ENCODE results near the gene TASP1.

TASP1 gene

GRCh38 chr20:13344671-13345070 is 294.1 kb downstream of the TASP1 start:
- in situ Hi-C loops (cut with HindIII; ENCODE audit: low pct_ligation_motif_present, low pct_unique_long_range_greater_than_20kb, low sequenced_read_pairs): no loop called here

DNA sequence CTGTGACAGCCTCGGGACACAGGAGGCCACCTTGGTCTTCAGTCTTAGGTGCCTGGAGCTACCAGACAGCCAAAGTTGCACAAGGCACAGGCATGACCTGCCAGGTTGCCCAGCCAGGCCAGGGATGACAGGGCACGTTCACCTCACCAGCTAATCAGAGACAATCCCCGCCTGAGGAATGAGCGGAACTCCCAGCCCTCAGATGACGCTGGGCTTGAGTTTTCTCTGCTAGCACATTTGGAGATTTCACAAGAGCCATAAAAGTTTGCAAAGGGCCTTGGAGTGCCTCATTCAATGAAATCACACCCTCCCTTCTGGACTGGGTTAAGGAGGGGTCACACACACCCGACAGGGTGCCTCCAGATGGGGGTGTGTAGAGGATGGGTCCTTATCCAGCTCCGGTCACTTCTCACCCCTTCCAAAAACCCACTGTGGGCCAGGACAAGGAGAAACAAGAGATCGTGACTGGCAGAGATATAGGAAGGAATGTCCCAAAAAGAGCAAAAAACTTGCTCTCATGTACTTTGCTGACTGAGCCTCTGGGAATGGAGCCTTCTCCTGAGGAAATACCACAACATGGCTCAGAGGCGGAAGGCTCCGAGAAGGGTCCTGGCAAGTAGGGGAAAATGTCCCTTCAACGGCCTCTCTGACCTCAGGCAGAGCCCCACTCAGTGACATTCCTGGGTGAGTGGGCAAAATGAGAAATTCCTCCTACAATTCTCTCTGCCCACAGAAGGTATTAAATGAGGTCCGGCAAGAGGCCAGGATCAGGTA is 296.1 kb downstream of the TASP1 start:
- in situ Hi-C loops (cut with HindIII; ENCODE audit: low pct_ligation_motif_present, low pct_unique_long_range_greater_than_20kb, low sequenced_read_pairs): no loop called here
- DNase-seq: no peak

More at GRCh38 chr20:13344671-13345070, 294.1 kb downstream of the TASP1 start:
- no peak for DNase-seq

DNA sequence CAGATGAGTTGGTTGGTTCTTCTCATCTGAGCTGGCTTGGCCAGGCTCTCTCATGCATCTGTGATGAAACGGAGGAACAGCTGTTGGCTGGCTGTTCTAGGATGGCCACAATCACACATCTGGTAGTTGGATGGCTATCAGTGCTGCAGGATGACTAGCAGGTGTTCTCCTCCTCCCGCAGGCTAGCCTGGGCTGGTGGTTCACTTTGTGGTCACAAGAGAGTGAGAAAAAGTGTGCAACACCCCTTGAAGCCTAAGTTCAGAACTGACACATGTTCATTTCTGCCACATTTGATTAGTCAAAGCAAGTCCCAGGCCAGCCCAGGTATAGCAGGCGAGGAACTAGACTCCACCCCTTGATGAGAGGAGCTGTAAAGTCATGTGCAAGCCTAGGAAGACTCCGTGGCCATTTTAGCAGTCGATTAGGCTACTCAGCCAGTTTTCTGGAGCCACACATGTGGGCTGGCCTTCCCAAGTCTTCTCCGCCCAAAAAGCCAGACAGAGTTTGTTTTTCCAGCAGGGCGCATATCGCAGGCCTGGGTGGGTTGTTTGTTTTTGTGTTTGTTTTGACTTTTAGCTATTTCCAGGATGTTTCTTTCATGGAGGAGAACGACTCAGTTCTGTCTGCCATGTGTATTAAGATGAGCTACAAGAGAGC is 296.9 kb downstream of the TASP1 start:
- in situ Hi-C loops (cut with HindIII; ENCODE audit: low pct_ligation_motif_present, low pct_unique_long_range_greater_than_20kb, low sequenced_read_pairs): no loop called here
- no peak for DNase-seq

DNA sequence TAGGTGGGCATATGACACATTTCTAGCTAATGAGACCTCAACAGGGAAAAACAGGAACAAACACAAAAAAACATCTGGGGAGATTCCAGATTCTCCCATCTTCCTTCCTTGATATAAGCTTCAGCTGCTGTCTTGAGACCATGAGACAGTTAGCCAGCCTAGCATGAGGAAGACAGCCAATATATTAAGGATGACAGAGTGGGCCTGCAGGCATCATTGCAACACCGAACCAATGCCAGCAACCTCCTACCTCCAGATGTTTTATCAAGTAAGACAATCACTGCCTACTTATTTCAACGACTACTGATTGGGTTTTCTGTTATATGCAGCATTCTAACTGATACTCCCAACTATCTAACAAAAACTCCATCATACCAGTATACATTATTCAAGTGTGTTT is 298.6 kb downstream of the TASP1 start:
- in situ Hi-C loops (cut with HindIII; ENCODE audit: low pct_ligation_motif_present, low pct_unique_long_range_greater_than_20kb, low sequenced_read_pairs): no loop called here
- DNase-seq: no peak

Measured in ACHN (cell line).